ENCODE results near the gene TEKT2. TPM values are rescaled to one million over a fixed set of nuclear protein-coding genes. Genes with fewer than 3 reads are reported as not detected.

TEKT2 gene
- total RNA-seq, 1 donor from 2014 or later, result not detected

DNA sequence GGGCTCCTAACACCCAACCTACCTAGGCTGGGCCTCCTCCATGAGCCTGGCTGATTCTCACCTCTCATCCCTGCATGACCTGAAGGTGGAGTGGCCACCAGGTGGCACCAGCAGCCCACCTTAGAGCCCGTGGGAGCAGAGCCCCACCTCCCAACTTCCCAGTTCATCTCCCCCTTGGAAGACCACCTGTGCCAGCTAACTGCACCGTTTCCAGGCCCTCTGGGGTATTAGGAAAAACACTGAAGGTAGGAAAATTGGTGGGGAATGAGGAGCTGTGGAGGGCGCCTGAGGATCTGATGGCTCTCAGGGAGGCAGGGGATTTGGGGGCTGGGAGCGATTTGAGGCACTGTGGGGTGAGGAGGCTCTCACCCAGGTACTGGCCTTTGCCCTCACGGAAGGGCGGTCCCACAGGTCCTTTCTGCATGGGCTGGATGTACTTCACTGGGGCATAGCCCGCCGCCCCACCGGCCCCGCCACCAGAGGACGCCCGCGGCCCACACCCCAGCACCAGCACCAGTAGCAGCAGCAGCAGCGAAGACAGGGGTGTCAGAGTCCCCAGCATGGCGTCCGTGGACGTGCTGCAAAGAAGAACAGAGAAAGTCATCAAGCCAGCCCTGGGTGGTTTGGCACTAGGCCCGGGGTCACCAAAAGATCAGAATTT, 15.9 kb downstream of the TEKT2 start:
- DNase-seq, result peak; percentile 74
- intact Hi-C loops (cut with micrococcal nuclease), result loop anchor here (10.0 kb wide), 1 partner anchor 185 kb away; no protein-coding TSS in a partner anchor
- TF ChIP-seq, protein P1, sequence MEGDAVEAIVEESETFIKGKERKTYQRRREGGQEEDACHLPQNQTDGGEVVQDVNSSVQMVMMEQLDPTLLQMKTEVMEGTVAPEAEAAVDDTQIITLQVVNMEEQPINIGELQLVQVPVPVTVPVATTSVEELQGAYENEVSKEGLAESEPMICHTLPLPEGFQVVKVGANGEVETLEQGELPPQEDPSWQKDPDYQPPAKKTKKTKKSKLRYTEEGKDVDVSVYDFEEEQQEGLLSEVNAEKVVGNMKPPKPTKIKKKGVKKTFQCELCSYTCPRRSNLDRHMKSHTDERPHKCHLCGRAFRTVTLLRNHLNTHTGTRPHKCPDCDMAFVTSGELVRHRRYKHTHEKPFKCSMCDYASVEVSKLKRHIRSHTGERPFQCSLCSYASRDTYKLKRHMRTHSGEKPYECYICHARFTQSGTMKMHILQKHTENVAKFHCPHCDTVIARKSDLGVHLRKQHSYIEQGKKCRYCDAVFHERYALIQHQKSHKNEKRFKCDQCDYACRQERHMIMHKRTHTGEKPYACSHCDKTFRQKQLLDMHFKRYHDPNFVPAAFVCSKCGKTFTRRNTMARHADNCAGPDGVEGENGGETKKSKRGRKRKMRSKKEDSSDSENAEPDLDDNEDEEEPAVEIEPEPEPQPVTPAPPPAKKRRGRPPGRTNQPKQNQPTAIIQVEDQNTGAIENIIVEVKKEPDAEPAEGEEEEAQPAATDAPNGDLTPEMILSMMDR (IDR thresholded peaks at IDR 0.05; ENCODE audit: borderline replicate concordance), result peak; percentile 86
- H3K36me3 ChIP-seq, result peaks cover 4% of the 10 kb centered on the region
- no peak overlapping the region for H3K27ac ChIP-seq (replicated peaks)
- H3K27me3 ChIP-seq (ENCODE audit: low read depth), result no peaks in the 10 kb centered on the region
- peak overlapping the region; percentile 21 for H3K4me3 ChIP-seq
- no peaks in the 10 kb centered on the region for H3K9me3 ChIP-seq (replicated peaks)
- peaks cover 18% of the 10 kb centered on the region for H3K4me1 ChIP-seq

DNA sequence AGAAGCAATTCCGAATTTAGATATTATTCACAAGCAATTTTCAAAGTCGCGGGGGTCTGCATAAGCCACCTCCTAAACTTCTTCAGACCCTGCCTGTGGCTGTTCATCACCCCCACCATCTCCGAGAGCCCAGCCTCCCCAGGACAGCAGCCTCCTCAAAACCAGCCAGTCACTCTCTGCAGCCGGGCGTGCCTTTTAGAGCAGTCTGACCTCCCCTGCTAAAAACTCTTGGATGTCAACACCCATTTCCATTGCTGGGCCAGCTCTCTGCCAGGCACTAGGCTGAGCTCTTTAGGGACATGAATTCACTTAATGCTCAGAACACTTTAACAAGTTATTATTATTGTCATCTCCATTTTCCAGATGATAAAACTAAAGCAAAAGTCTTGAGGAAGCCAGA, 16.5 kb downstream of the TEKT2 start:
- intact Hi-C loops (cut with micrococcal nuclease), result no loop called here
- no peak overlapping the region for H3K27ac ChIP-seq (replicated peaks)

DNA sequence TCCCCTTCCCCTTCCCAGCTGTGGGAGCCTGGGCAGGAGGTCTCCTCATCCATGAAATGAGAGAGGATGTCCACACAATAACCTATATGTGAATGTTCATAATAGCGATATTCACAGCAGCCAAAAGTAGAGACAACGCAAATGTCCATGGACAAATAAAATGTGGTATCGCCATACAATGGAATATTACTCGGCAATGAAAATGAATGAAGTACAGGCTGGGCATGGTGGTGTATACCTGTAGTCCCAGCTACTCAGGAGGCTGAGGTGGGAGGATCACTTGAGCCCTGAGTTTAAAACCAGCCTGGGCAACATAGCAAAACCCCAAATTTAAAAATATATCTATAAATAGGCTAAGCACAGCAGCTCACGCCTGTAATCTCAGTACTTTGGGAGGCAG, 17.7 kb downstream of the TEKT2 start:
- no peaks in the 10 kb centered on the region for H3K36me3 ChIP-seq
- TF ChIP-seq, protein P1 (IDR thresholded peaks at IDR 0.05; ENCODE audit: borderline replicate concordance), result no peak
- intact Hi-C loops (cut with micrococcal nuclease), result no loop called here
- H3K4me3 ChIP-seq, result no peak overlapping the region
- no peak for DNase-seq
- no peaks in the 10 kb centered on the region for H3K9me3 ChIP-seq (replicated peaks)
- no peaks in the 10 kb centered on the region for H3K27me3 ChIP-seq (ENCODE audit: low read depth)
- H3K4me1 ChIP-seq, result peaks cover 5% of the 10 kb centered on the region
- H3K27ac ChIP-seq (replicated peaks), result no peak overlapping the region

More for the DNA sequence above, 16.5 kb downstream of the TEKT2 start:
- Histone ChIP-seq H3K4me1 (peaks cover 16% of the 10 kb centered on the region), H3K4me3 (no peak overlapping the region), H3K27me3 (ENCODE audit: low read depth) (no peaks in the 10 kb centered on the region), H3K36me3 (no peaks in the 10 kb centered on the region), H3K9me3 (replicated peaks) (no peaks in the 10 kb centered on the region)
- peak; percentile 9 for DNase-seq
- TF ChIP-seq, protein P1 (IDR thresholded peaks at IDR 0.05; ENCODE audit: borderline replicate concordance), result no peak

DNA sequence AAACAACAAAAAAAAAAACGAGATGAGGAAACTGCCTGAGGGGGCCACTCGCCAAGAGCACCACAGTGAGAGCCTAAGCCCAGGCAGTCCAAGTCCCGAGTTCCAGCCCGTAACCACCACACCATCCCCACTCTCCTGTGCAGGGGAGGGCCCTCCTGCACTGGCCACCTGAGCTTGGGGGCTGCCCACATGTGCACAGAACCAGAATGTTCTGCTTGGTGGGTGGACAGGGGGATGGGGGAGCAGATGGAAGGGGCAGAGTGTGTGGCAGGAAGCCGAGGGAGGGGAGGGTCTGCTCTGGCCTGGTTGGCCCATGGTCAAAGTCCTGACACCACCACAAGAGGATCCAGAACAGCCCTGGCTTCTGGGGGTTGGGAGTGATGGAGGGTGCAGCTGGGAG, 22.4 kb downstream of the TEKT2 start:
- H3K4me1 ChIP-seq, result no peaks in the 10 kb centered on the region
- no peaks in the 10 kb centered on the region for H3K9me3 ChIP-seq (replicated peaks)
- TF ChIP-seq, protein P1 (IDR thresholded peaks at IDR 0.05; ENCODE audit: borderline replicate concordance), result no peak
- H3K36me3 ChIP-seq, result no peaks in the 10 kb centered on the region
- H3K27me3 ChIP-seq (ENCODE audit: low read depth), result no peaks in the 10 kb centered on the region
- no peak overlapping the region for H3K4me3 ChIP-seq
- H3K27ac ChIP-seq (replicated peaks), result no peak overlapping the region
- intact Hi-C loops (cut with micrococcal nuclease), result no loop called here
- no peak for DNase-seq

DNA sequence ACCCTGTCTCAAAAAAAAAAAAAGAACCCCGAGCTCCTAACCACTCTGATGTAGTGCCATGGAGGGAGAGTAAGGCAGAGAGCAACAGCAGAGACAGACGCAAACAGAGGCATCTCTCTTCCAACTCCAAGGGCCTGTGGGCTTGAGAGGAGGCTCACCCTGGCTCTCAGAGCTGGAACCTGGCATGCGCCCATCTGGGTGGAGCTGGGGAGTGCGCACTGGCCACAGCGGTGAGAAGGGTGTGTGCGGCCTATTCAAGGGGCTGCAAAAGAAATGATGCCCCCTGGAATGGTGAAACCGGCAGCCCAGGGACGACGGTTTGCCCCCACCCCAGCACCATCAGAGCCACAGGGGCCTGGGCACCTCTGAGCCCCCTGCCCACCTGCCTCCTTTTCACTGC, 23.5 kb downstream of the TEKT2 start:
- Histone ChIP-seq H3K4me1 (no peaks in the 10 kb centered on the region), H3K27me3 (ENCODE audit: low read depth) (no peaks in the 10 kb centered on the region), H3K27ac (replicated peaks) (no peak overlapping the region), H3K36me3 (no peaks in the 10 kb centered on the region), H3K9me3 (replicated peaks) (no peaks in the 10 kb centered on the region), H3K4me3 (no peak overlapping the region)
- no peak for DNase-seq
- TF ChIP-seq, protein P1 (IDR thresholded peaks at IDR 0.05; ENCODE audit: borderline replicate concordance), result no peak
- intact Hi-C loops (cut with micrococcal nuclease), result no loop called here

Data from left ventricle myocardium inferior (tissue), 1 donor.